GM23338 (cell line): ENCODE measurements around the gene GPR176. TPM values are rescaled to one million over a fixed set of nuclear protein-coding genes. Genes with fewer than 3 reads are reported as not detected.

Experiments
- ATAC-seq: fragments of 200-7000 bp; cut with Tn5 transposase; 3 replicates; pipeline ENCODE4 v1.9.1; 2020
- DNase-seq: peaks from one replicate; pipeline ENCODE4 v3.0.0-alpha.2; 2015; ENCODE audit warnings: low spot score
- H2AFZ ChIP-seq: fragments of 200-600 bp; sonication (generic); 2 replicates; pipeline ENCODE4 v1.8.0; 2016; ENCODE audit warnings: antibody characterized with exemption, mild to moderate bottlenecking, moderate library complexity
- H3F3A ChIP-seq: fragments of 200-600 bp; sonication (generic); replicated peaks from 2 replicates; pipeline ENCODE4 v1.8.0; 2017; ENCODE audit warnings: antibody characterized with exemption, mixed run types, low read depth
- H3K27ac ChIP-seq: fragments of 200-600 bp; sonication (generic); 2 replicates; pipeline ENCODE4 v1.6.1; 2016; ENCODE audit warnings: low read depth
- H3K27me3 ChIP-seq: fragments of 200-600 bp; sonication (generic); 2 replicates; pipeline ENCODE4 v1.8.0; 2016; ENCODE audit warnings: mild to moderate bottlenecking, mixed run types, moderate library complexity; ENCODE audit not compliant: insufficient read depth
- H3K36me3 ChIP-seq: fragments of 200-600 bp; sonication (generic); 2 replicates; pipeline ENCODE4 v1.8.0; 2016; ENCODE audit warnings: mild to moderate bottlenecking; ENCODE audit not compliant: insufficient read depth
- H3K4me1 ChIP-seq: fragments of 200-600 bp; sonication (generic); 2 replicates; pipeline ENCODE4 v1.8.0; 2016; ENCODE audit warnings: mild to moderate bottlenecking, moderate library complexity; ENCODE audit not compliant: insufficient read depth
- H3K4me2 ChIP-seq: fragments of 200-600 bp; sonication (generic); 2 replicates; pipeline ENCODE4 v1.7.1; 2017; ENCODE audit warnings: mixed run types
- H3K4me3 ChIP-seq: fragments of 200-600 bp; sonication (generic); 2 replicates; pipeline ENCODE4 v1.6.1; 2016; ENCODE audit warnings: mixed run types
- H3K79me2 ChIP-seq: fragments of 200-600 bp; sonication (generic); replicated peaks from 2 replicates; pipeline ENCODE4 v1.8.0; 2017; ENCODE audit warnings: mild to moderate bottlenecking; ENCODE audit not compliant: insufficient read depth
- H3K9me2 ChIP-seq: fragments of 200-600 bp; sonication (generic); 2 replicates; pipeline ENCODE4 v1.8.0; 2017; ENCODE audit not compliant: insufficient read depth
- H4K20me1 ChIP-seq: fragments of 200-600 bp; sonication (generic); replicated peaks from 2 replicates; pipeline ENCODE4 v1.8.0; 2017; ENCODE audit warnings: mild to moderate bottlenecking; ENCODE audit not compliant: insufficient read depth
- H3K27ac Mint-ChIP-seq: 2 replicates; pipeline ENCODE4 v1.8.0; 2020; ENCODE audit warnings: inconsistent platforms, mild to moderate bottlenecking, moderate library complexity, mixed read lengths
- H3K27me3 Mint-ChIP-seq: 3 replicates; pipeline ENCODE4 v1.8.0; 2022; ENCODE audit warnings: low read depth, mild to moderate bottlenecking, moderate library complexity, mixed read lengths, inconsistent platforms; ENCODE audit not compliant: insufficient read depth, poor library complexity
- H3K36me3 Mint-ChIP-seq: 3 replicates; pipeline ENCODE4 v1.8.0; 2021; ENCODE audit warnings: low read depth, mild to moderate bottlenecking, inconsistent platforms, moderate library complexity, mixed read lengths
- H3K4me1 Mint-ChIP-seq: 3 replicates; pipeline ENCODE4 v1.8.0; 2020; ENCODE audit warnings: mild to moderate bottlenecking, inconsistent platforms, mixed read lengths
- H3K4me3 Mint-ChIP-seq: 3 replicates; pipeline ENCODE4 v1.8.0; 2021; ENCODE audit warnings: moderate library complexity, mild to moderate bottlenecking, inconsistent platforms, mixed read lengths
- H3K9me3 Mint-ChIP-seq: 3 replicates; pipeline ENCODE4 v1.8.0; 2020; ENCODE audit warnings: moderate library complexity, mild to moderate bottlenecking, inconsistent platforms, mixed read lengths
- CREB1 ChIP-seq: fragments of 250-450 bp; sonication (Bioruptor Pico); IDR thresholded peaks from 2 replicates; pipeline ENCODE4 v1.5.0; 2020; ENCODE audit warnings: low read depth, mild to moderate bottlenecking, moderate library complexity
- ETS1 ChIP-seq: IDR thresholded peaks from 2 replicates; pipeline ENCODE4 v1.6.1; 2016; ENCODE audit warnings: antibody characterized with exemption
- EZH2 ChIP-seq: fragments of 200-600 bp; sonication (generic); IDR thresholded peaks from one replicate; pipeline ENCODE4 v1.8.0; 2017; ENCODE audit warnings: antibody characterized with exemption, mild to moderate bottlenecking, low read depth; ENCODE audit not compliant: unreplicated experiment
- JUNB ChIP-seq: IDR thresholded peaks from one replicate; pipeline ENCODE4 v1.6.1; 2016; ENCODE audit warnings: antibody characterized with exemption; ENCODE audit not compliant: unreplicated experiment
- NANOG ChIP-seq: IDR thresholded peaks from 2 replicates; pipeline ENCODE4 v1.6.1; 2016; ENCODE audit warnings: antibody characterized with exemption, borderline replicate concordance
- STAT1 ChIP-seq: IDR thresholded peaks from one replicate; pipeline ENCODE4 v1.6.1; 2016; ENCODE audit warnings: antibody characterized with exemption; ENCODE audit not compliant: unreplicated experiment
- ZNF114 ChIP-seq: fragments of 250-450 bp; sonication (Bioruptor Pico); IDR thresholded peaks from 2 replicates; pipeline ENCODE4 v1.5.0; 2020; ENCODE audit warnings: mild to moderate bottlenecking, moderate library complexity
- ZNF331 ChIP-seq: fragments of 250-450 bp; sonication (Bioruptor Pico); IDR thresholded peaks from 2 replicates; pipeline ENCODE4 v1.5.0; 2020; ENCODE audit warnings: low read depth, mild to moderate bottlenecking, moderate library complexity
- polyA plus RNA-seq: library from polyadenylated mRNA; unstranded; fragments of >200 nt; fragmentation: Nextera tagmentation; extraction: Ambion mirVana; gene quantifications from 2 replicates; pipeline ENCODE4 v1.2.1, GENCODE V29; 2016
- total RNA-seq: library from RNA; depleted of rRNA; stranded (reverse); fragments of >200 nt; shearing (Covaris generic); gene quantifications from 2 replicates; pipeline ENCODE4 v1.2.3, GENCODE V29; 2014
- TF ChIP-seq, protein P1 (sequence below): fragments of 250-450 bp; sonication (Bioruptor Pico); IDR thresholded peaks from 2 replicates; pipeline ENCODE4 v1.5.0; 2020; ENCODE audit warnings: mild to moderate bottlenecking, moderate library complexity
- TF ChIP-seq, protein P2 (sequence below): IDR thresholded peaks from one replicate; pipeline ENCODE4 v1.6.1; 2018; ENCODE audit warnings: antibody characterized with exemption; ENCODE audit not compliant: unreplicated experiment
- TF ChIP-seq, protein P3 (sequence below), 2 experiments: fragments of 200-600 bp in 1 of 2; sonication (generic) in 1 of 2; conservative IDR thresholded peaks; 2 replicates each; pipeline versions ENCODE4 v1.5.1 to v1.6.1; 2016 to 2017; ENCODE audit warnings: antibody characterized with exemption in 2 of 2, low read depth in 2 of 2, mild to moderate bottlenecking in 2 of 2, moderate library complexity in 1 of 2

The GPR176 gene
- total and polyA plus RNA-seq, 2 experiments from 2014 or later = 60.0 to 248 TPM

- no peak overlapping the region for H2AFZ ChIP-seq
- H3K4me1 ChIP-seq = no peaks in the 10 kb centered on the region
- no peaks in the 10 kb centered on the region for H3K27me3 ChIP-seq
- H3F3A ChIP-seq = no peaks in the 10 kb centered on the region
- Mint-ChIP-seq H3K36me3 (peaks cover 67% of the 10 kb centered on the region), H3K4me3 (no peak overlapping the region), H3K4me1 (peaks cover 10% of the 10 kb centered on the region), H3K9me3 (no peaks in the 10 kb centered on the region), H3K27ac (peak overlapping the region; percentile 33), H3K27me3 (no peaks in the 10 kb centered on the region)
- ATAC-seq (no peak), DNase-seq (no peak)
- H3K4me2 ChIP-seq = no peak overlapping the region
- H3K27ac ChIP-seq = no peak overlapping the region
- TF ChIP-seq CREB1 = no peak
- no peak for TF ChIP-seq ZNF331 (CRISPR knock-in tag)
- TF ChIP-seq STAT1 = no peak
- TF ChIP-seq, protein P1, sequence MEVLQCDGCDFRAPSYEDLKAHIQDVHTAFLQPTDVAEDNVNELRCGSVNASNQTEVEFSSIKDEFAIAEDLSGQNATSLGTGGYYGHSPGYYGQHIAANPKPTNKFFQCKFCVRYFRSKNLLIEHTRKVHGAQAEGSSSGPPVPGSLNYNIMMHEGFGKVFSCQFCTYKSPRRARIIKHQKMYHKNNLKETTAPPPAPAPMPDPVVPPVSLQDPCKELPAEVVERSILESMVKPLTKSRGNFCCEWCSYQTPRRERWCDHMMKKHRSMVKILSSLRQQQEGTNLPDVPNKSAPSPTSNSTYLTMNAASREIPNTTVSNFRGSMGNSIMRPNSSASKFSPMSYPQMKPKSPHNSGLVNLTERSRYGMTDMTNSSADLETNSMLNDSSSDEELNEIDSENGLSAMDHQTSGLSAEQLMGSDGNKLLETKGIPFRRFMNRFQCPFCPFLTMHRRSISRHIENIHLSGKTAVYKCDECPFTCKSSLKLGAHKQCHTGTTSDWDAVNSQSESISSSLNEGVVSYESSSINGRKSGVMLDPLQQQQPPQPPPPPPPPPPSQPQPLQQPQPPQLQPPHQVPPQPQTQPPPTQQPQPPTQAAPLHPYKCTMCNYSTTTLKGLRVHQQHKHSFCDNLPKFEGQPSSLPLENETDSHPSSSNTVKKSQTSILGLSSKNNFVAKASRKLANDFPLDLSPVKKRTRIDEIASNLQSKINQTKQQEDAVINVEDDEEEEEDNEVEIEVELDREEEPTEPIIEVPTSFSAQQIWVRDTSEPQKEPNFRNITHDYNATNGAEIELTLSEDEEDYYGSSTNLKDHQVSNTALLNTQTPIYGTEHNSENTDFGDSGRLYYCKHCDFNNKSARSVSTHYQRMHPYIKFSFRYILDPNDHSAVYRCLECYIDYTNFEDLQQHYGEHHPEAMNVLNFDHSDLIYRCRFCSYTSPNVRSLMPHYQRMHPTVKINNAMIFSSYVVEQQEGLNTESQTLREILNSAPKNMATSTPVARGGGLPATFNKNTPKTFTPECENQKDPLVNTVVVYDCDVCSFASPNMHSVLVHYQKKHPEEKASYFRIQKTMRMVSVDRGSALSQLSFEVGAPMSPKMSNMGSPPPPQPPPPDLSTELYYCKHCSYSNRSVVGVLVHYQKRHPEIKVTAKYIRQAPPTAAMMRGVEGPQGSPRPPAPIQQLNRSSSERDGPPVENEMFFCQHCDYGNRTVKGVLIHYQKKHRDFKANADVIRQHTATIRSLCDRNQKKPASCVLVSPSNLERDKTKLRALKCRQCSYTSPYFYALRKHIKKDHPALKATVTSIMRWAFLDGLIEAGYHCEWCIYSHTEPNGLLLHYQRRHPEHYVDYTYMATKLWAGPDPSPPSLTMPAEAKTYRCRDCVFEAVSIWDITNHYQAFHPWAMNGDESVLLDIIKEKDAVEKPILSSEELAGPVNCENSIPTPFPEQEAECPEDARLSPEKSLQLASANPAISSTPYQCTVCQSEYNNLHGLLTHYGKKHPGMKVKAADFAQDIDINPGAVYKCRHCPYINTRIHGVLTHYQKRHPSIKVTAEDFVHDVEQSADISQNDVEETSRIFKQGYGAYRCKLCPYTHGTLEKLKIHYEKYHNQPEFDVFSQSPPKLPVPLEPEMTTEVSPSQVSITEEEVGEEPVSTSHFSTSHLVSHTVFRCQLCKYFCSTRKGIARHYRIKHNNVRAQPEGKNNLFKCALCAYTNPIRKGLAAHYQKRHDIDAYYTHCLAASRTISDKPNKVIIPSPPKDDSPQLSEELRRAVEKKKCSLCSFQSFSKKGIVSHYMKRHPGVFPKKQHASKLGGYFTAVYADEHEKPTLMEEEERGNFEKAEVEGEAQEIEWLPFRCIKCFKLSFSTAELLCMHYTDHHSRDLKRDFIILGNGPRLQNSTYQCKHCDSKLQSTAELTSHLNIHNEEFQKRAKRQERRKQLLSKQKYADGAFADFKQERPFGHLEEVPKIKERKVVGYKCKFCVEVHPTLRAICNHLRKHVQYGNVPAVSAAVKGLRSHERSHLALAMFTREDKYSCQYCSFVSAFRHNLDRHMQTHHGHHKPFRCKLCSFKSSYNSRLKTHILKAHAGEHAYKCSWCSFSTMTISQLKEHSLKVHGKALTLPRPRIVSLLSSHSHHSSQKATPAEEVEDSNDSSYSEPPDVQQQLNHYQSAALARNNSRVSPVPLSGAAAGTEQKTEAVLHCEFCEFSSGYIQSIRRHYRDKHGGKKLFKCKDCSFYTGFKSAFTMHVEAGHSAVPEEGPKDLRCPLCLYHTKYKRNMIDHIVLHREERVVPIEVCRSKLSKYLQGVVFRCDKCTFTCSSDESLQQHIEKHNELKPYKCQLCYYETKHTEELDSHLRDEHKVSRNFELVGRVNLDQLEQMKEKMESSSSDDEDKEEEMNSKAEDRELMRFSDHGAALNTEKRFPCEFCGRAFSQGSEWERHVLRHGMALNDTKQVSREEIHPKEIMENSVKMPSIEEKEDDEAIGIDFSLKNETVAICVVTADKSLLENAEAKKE (CRISPR knock-in tag) = no peak
- no peak for TF ChIP-seq EZH2
- TF ChIP-seq NANOG = no peak
- TF ChIP-seq, protein P2, sequence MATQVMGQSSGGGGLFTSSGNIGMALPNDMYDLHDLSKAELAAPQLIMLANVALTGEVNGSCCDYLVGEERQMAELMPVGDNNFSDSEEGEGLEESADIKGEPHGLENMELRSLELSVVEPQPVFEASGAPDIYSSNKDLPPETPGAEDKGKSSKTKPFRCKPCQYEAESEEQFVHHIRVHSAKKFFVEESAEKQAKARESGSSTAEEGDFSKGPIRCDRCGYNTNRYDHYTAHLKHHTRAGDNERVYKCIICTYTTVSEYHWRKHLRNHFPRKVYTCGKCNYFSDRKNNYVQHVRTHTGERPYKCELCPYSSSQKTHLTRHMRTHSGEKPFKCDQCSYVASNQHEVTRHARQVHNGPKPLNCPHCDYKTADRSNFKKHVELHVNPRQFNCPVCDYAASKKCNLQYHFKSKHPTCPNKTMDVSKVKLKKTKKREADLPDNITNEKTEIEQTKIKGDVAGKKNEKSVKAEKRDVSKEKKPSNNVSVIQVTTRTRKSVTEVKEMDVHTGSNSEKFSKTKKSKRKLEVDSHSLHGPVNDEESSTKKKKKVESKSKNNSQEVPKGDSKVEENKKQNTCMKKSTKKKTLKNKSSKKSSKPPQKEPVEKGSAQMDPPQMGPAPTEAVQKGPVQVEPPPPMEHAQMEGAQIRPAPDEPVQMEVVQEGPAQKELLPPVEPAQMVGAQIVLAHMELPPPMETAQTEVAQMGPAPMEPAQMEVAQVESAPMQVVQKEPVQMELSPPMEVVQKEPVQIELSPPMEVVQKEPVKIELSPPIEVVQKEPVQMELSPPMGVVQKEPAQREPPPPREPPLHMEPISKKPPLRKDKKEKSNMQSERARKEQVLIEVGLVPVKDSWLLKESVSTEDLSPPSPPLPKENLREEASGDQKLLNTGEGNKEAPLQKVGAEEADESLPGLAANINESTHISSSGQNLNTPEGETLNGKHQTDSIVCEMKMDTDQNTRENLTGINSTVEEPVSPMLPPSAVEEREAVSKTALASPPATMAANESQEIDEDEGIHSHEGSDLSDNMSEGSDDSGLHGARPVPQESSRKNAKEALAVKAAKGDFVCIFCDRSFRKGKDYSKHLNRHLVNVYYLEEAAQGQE = no peak
- no peak for TF ChIP-seq ETS1
- TF ChIP-seq, protein P3, sequence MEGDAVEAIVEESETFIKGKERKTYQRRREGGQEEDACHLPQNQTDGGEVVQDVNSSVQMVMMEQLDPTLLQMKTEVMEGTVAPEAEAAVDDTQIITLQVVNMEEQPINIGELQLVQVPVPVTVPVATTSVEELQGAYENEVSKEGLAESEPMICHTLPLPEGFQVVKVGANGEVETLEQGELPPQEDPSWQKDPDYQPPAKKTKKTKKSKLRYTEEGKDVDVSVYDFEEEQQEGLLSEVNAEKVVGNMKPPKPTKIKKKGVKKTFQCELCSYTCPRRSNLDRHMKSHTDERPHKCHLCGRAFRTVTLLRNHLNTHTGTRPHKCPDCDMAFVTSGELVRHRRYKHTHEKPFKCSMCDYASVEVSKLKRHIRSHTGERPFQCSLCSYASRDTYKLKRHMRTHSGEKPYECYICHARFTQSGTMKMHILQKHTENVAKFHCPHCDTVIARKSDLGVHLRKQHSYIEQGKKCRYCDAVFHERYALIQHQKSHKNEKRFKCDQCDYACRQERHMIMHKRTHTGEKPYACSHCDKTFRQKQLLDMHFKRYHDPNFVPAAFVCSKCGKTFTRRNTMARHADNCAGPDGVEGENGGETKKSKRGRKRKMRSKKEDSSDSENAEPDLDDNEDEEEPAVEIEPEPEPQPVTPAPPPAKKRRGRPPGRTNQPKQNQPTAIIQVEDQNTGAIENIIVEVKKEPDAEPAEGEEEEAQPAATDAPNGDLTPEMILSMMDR (conservative IDR thresholded peaks at IDR 0.05; ENCODE audit: low read depth in 2 of 2) = no peak
- TF ChIP-seq ZNF114 (CRISPR knock-in tag) = no peak
- no peak for TF ChIP-seq JUNB
- peaks cover 69% of the 10 kb centered on the region for H3K36me3 ChIP-seq
- no peaks in the 10 kb centered on the region for H3K79me2 ChIP-seq
- H3K9me2 ChIP-seq = no peaks in the 10 kb centered on the region
- H4K20me1 ChIP-seq = no peaks in the 10 kb centered on the region; the same call in 1 of the 2 replicates
- H3K4me3 ChIP-seq = no peak overlapping the region
Observed at GRCh38 chr15:39947401-39948197, 27.5 kb upstream of the GPR176 start.
